OCI-LY1 (cell line): ENCODE measurements around the gene BRDT.

Source experiments
- CTCF ChIP-seq: fragments of 200-600 bp; sonication (generic), shearing (Covaris generic); IDR thresholded peaks from 2 replicates; pipeline ENCODE4 v1.5.1; 2017; ENCODE audit warnings: mild to moderate bottlenecking, antibody characterized with exemption, low read length, moderate library complexity, mixed read lengths
- EZH2 ChIP-seq: fragments of 200-600 bp; sonication (generic), shearing (Covaris generic); IDR thresholded peaks from 2 replicates; pipeline ENCODE4 v1.8.0; 2017; ENCODE audit warnings: borderline replicate concordance, mixed run types, mild to moderate bottlenecking, antibody characterized with exemption, low read length, moderate library complexity, mixed read lengths

- no peak for TF ChIP-seq EZH2
- no peak for TF ChIP-seq CTCF
Observed at GRCh38 chr1:91916811-91917460, 32.3 kb upstream of the BRDT start.
